Stimulated activated CD4-positive, alpha-beta T cell treated with anti-CD3 and anti-CD28 coated beads, TNF-alpha, amount 100 ng/mL, for 1 hour (primary cell): ENCODE measurements around the gene CNPY2.
A peak's percentile ranks its signal among the peaks of the same experiment; 100 is the strongest.
"Not testable (repeated sequence)": the region's sequence is repeated elsewhere in the genome, so short reads cannot be mapped to it uniquely, and the experiment has no call there.

ENCODE experiments used
- DNase-seq, 3 donors: peaks; one replicate each; pipeline ENCODE4 v3.0.0-alpha.2; 2020; ENCODE audit warnings: low read depth in 3 of 3, low spot score in 1 of 3

The CNPY2 gene

GRCh38 chr12:56315622-56316473 is at the start of gene CNPY2:
TSS of gene CNPY2 (minus strand) at chr12:56315988. CDS start at chr12:56315217, 771 bp downstream.
- DNase-seq: peak; percentile 75 to 78 (median 76)

DNA sequence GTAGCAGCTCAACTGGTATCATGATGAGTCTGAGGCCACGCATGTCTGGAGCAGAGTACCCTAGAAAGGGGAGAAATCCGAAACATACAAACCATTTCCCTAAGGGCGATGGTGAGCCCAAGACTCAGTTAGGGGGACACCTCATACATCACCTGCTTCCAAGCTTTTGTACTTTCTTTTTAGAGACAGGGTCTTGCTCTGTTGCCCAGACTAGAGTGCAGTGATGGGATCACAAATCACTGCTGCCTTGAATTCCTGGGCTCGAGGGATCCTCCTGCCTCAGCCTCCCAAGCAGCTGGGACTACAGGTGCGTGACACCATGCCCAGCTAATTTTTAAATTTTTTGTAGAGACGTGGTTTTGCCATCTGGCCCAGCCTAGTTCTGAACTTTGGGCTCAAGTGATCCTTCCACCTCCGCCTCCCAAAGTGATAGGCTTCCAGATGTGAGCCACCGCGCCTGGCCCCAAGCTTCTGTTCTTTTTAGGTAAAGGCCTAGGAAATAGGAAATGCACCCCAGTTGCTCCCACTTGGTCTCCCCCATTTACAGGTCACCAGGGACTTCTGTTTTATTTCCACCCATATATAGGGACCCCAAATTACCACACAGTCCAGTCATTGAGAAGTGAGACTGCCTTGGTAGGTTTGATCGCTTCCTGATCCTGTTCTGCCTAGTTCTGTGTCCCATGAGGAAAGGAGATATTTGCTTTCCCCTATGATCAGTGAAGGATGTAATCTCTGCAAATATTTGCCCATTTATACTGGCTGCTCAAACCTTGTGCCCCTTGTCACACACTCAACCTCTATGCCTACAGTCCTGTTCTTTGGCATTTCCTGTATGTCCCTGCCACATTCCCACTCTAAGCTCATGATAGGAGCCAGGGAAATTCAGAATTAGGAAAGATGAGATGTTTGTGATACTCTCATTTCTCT is 46.6 kb upstream of the CNPY2 start, which contains the start of gene APOF:
APOF (minus strand) TSS at position 728 of the 930 bp plus-strand sequence; CDS start at position 616, 112 bp downstream.
- no peak for DNase-seq

- DNase-seq: no peak
These were observed 45.8 kb upstream of the CNPY2 start for GRCh38 chr12:56361487-56362129.

DNA sequence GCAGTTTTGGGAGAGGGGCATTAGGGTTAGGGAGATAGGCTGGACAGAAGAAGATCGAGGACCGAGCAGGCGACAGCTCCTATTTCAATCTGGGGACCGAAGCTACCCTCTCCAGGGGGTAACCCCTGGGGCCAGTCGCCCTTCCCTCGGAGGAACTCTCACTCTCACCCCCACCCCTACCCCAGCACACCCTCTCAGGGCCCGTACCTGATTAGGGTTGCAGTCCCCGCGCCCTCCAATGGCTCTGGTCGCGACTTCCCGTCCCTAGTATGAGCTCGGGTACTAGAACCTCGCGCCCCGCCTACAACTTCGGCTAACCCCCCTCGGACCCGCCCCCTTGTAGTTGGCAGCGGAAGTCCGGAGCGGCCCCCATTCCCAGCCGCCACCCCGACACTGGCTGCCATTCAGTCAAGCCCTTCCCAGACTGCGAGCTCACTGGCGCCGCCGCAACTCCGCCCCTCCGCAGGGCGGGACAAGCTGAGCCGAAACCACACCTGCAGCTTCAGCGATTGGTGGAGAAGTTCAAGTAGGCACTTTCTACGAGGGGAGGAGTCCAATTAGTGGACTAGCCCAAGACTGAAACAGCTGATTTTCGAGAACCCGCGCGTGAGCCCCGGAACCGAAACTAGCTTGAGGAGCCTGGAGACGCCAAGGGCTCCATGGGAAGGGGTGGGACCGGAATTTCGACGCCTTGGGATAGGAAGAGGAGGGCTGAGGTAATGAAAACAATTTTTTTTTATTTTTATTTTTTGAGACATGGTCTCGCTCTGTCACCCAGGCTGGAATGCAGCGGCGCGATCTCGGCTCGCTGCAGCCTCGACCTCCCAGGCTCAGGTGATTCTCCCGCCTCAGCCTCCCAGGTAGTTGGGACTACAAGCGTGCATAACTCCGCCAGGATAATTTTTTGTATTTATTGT is 44.3 kb upstream of the CNPY2 start, which contains the start of gene STAT2:
STAT2 (minus strand) TSS at position 257 of the 917 bp plus-strand sequence. CDS start 3,536 bp downstream, outside the sequence.
- peak; percentile 93 to 98 (median 98) for DNase-seq

GRCh38 chr12:56358836-56359532 is 43.2 kb upstream of the CNPY2 start:
- no peak for DNase-seq

GRCh38 chr12:56351325-56351724 is 35.5 kb upstream of the CNPY2 start:
- no peak for DNase-seq

- DNase-seq: no peak
These were observed 34.9 kb upstream of the CNPY2 start for GRCh38 chr12:56350662-56351061.

GRCh38 chr12:56348776-56349175 is 33.0 kb upstream of the CNPY2 start:
- DNase-seq: no peak

DNA sequence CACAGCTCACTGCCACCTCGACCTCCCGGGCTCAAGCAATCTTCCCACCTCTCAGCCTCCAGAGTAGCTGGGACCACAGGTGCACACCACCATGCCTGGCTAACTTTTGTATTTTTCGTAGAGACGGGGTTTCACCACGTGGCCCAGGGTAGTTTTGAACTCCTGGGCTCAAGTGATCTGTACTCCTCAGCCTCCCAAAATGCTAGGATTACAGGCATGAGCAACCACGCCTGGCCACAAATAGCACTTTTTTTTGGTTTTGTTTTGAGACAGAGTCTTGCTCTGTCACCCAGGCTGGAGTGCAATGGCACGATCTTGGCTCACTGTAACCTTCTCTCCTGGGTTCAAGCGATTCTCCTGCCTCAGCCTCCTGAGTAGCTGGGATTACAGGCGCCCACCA is 31.5 kb upstream of the CNPY2 start:
- DNase-seq: not testable (repeated sequence)

GRCh38 chr12:56346675-56347074 is 30.9 kb upstream of the CNPY2 start:
- no peak for DNase-seq

GRCh38 chr12:56342290-56342689 is 26.5 kb upstream of the CNPY2 start:
- DNase-seq: not testable (repeated sequence)

DNA sequence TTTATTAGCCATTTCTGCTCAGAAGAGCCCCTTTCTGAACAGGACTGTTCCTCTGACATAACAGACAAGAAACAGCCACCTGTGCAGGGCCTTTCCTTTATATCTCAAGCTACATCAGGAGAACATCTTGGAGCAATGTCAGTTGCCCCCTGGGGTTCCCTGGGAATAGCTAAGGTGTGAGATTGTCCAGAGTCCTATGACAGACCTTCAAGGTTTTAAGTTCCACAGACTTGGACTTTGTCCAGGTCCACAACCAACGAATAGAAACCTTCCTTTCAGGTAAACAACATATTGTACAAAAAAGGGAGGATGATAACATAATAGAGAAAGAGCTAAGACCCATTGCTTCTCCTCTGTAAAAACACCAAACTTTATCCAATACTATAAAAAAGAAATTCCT is 25.8 kb upstream of the CNPY2 start:
- no peak for DNase-seq

DNA sequence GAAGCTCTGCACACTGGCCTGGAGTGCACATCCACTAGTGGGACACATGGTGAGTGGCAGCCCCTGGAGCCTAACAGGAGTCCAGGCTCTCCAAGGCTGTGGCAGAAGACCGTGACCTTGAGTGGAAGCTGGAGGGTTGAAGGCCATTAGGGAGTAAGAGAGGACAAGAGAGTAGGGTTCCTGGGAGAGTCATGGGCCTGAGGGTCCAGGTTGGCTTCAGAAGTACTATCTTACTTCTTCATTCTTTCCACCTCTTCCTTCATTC is 23.3 kb upstream of the CNPY2 start:
- DNase-seq: no peak

DNA sequence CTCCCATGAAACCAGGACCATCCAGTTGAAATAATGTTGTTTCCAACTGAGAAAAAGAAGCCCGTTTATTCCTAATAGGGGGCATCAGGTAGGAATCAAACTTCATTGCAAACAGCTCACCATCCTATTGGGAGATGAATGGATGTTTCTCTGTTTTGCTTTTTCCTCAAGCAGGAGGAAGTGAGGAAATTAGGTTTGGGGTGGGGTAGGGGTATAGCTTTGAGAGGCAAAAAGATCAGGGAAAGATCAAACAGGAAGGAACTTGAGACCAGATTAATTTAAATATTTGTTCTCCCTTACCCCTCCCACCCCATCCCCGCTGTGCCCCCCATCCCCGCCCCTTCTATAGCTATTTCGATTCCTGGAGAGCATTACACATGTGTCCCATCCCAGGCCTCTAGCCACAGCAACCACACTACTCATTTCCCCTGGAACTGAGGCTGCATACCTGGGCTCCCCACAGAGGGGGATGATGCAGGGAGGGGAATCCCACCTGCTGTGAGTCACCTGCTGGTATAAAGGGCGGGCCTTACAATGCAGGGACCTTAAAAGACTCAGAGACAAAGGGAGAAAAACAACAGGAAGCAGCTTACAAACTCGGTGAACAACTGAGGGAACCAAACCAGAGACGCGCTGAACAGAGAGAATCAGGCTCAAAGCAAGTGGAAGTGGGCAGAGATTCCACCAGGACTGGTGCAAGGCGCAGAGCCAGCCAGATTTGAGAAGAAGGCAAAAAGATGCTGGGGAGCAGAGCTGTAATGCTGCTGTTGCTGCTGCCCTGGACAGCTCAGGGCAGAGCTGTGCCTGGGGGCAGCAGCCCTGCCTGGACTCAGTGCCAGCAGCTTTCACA is 22.7 kb upstream of the CNPY2 start, which contains the start of gene IL23A:
IL23A (plus strand) TSS at position 577 of the 850 bp plus-strand sequence; CDS start at position 738, 161 bp downstream.
- DNase-seq: peak; percentile 66 to 81 (median 72)

DNA sequence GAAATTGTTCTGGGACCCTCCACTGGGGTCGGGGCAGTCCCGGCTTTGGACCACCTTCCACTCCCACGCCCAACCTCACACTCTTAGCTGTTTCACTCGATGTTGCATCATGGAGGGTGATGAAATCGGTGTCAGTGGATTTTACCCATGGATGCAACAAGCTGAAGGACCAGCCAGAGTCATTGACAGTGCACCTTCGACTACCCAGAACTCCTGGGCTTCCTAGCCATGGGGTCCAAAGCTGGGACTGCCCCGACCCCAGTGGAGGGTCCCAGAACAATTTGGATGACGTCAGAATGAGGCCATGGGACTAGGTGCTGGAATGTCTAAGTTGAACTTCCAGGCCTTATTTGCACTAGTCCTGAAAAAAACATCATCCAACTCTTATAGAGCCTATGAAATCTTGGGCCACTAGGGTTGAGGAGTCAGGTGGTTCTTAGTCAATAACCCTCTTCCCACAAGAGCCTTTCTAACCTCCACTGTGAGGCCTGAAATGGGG is 22.0 kb upstream of the CNPY2 start:
- no peak for DNase-seq

DNA sequence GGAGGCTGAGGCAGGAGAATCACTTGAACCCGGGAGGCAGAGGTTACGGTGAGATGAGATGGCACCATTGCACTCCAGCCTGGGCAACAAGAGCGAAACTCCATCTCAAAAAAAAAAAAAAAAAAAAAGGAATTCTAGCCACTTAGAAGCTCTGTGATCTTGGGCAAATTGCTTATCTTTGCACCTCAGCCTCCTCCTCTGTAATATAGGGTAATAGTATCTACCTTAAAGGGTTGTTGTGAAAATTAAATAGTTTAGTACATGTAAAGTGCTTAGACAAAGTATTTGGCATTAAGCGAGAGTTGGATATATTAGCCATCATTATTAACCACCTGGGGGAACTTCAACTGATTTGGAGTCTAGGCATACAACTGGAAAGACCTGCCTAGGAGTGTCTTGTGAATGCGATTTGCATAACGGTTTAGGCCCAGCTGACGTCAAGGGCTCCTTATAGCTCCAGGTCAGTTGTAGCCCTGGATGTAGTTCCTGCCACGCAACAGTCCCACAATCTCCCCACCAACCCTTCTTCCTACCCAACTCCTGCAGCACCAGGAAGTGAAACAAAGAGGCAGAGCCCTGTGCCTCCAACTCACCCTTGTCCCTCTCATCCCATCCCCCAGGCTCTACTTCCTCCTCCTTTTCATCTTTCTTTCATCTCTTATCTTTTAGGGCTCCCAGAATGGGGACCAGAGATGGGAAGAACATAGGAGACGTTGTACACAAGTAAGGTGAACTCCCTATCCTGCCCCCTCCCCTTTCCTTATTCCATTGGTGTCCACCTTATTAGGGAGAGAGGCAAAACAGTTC is 20.8 kb upstream of the CNPY2 start:
- no peak for DNase-seq

DNA sequence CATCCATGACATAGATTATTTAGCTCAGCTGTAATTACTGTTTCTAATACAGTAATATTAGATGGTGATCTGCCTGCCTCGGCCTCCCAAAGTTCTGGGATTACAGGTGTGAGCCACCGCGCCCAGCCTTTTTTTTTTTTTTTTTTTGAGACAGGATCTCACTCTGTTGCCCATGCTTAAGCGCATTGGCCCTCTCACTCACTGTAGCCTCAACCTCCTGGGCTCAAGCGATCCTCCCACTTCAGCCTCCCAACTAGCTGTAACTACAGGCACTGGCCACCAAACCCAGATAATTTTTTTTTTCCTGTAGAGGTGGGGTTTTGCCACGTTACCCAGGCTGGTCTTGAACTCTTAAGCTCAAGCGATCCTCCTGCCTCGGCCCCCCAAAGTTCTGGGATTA is 19.7 kb upstream of the CNPY2 start:
- not testable (repeated sequence) for DNase-seq

- DNase-seq: no peak
These were observed 18.7 kb upstream of the CNPY2 start for GRCh38 chr12:56334490-56334793.
